ENCODE results near the gene NRCAM.

Gene NRCAM

DNA sequence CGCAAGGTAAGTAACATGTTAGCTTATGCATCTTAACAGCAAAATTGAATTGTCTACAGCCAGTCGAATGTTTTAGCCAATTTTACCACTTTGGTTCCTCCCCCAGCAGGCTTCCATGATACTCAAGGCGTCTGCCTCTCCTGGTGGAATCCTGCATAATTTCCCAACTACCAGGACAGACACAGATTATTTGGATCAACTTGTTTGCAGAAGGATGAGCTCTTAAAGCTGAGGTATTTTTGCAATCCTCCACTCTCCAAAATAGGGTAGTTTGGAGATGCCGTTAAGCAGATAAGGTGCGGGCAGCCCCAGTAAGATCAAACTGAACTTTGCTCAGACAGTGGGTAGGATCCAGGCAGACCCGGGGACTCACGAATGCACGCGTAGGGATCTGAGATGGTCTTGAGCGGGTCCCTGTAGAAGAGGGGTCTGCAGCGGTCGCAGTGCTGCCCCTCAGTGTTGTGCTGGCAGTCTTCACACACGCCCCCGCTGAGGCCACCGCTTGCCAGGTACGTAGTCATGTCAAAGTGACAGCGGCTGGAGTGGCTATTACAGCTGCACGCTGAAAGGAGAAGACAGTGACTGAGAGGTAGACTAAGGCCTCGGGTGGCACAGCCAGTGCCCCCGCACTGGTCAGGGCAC is 353.4 kb downstream of the NRCAM start:
- ATAC-seq: no peak; the same call in 2 of the 3 replicates
- TF ChIP-seq ZC3H10 (CRISPR knock-in tag; IDR thresholded peaks at IDR 0.05) (no peak), ZFP30 (CRISPR knock-in tag; IDR thresholded peaks at IDR 0.05) (no peak), ISL1 (CRISPR knock-in tag; IDR thresholded peaks at IDR 0.05) (no peak), ZNF8 (CRISPR knock-in tag; IDR thresholded peaks at IDR 0.05) (no peak), ZFP3 (CRISPR knock-in tag; IDR thresholded peaks at IDR 0.05) (no peak), TOX (CRISPR knock-in tag; IDR thresholded peaks at IDR 0.05; ENCODE audit: borderline replicate concordance) (no peak), PPARA (CRISPR knock-in tag; IDR thresholded peaks at IDR 0.05; ENCODE audit: borderline replicate concordance) (no peak), TCF4 (CRISPR knock-in tag; IDR thresholded peaks at IDR 0.05; ENCODE audit: borderline replicate concordance) (no peak)

GRCh38 chr7:108101759-108102158 is 354.5 kb downstream of the NRCAM start:
- TF ChIP-seq ZNF565 (CRISPR knock-in tag; conservative IDR thresholded peaks at IDR 0.05; ENCODE audit: low read depth): no peak
- TF ChIP-seq RARB (CRISPR knock-in tag; IDR thresholded peaks at IDR 0.05): no peak
- no peak for TF ChIP-seq ZFP3 (CRISPR knock-in tag; IDR thresholded peaks at IDR 0.05)
- no peak for TF ChIP-seq PPARA (CRISPR knock-in tag; IDR thresholded peaks at IDR 0.05; ENCODE audit: borderline replicate concordance)
- TF ChIP-seq, protein P1, sequence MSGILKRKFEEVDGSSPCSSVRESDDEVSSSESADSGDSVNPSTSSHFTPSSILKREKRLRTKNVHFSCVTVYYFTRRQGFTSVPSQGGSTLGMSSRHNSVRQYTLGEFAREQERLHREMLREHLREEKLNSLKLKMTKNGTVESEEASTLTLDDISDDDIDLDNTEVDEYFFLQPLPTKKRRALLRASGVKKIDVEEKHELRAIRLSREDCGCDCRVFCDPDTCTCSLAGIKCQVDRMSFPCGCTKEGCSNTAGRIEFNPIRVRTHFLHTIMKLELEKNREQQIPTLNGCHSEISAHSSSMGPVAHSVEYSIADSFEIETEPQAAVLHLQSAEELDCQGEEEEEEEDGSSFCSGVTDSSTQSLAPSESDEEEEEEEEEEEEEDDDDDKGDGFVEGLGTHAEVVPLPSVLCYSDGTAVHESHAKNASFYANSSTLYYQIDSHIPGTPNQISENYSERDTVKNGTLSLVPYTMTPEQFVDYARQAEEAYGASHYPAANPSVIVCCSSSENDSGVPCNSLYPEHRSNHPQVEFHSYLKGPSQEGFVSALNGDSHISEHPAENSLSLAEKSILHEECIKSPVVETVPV (CRISPR knock-in tag; IDR thresholded peaks at IDR 0.05): no peak
- no peak for TF ChIP-seq POU6F1 (CRISPR knock-in tag; IDR thresholded peaks at IDR 0.05; ENCODE audit: borderline replicate concordance, low read depth)
- TF ChIP-seq OSR1 (CRISPR knock-in tag; IDR thresholded peaks at IDR 0.05): no peak
- TF ChIP-seq TSHZ2 (CRISPR knock-in tag; IDR thresholded peaks at IDR 0.05): no peak
- TF ChIP-seq CSDC2 (CRISPR knock-in tag; IDR thresholded peaks at IDR 0.05): no peak
- TF ChIP-seq TCF4 (CRISPR knock-in tag; IDR thresholded peaks at IDR 0.05; ENCODE audit: borderline replicate concordance): no peak
- TF ChIP-seq ZNF70 (CRISPR knock-in tag; IDR thresholded peaks at IDR 0.05): no peak
- TF ChIP-seq ZFP30 (CRISPR knock-in tag; IDR thresholded peaks at IDR 0.05): no peak
- no peak for TF ChIP-seq BACH2 (CRISPR knock-in tag; IDR thresholded peaks at IDR 0.05; ENCODE audit: borderline replicate concordance)
- no peak for TF ChIP-seq CREB5 (CRISPR knock-in tag; IDR thresholded peaks at IDR 0.05; ENCODE audit: low read depth)
- no peak for TF ChIP-seq GLIS3 (CRISPR knock-in tag; IDR thresholded peaks at IDR 0.05)
- TF ChIP-seq ISL1 (CRISPR knock-in tag; IDR thresholded peaks at IDR 0.05): no peak

DNA sequence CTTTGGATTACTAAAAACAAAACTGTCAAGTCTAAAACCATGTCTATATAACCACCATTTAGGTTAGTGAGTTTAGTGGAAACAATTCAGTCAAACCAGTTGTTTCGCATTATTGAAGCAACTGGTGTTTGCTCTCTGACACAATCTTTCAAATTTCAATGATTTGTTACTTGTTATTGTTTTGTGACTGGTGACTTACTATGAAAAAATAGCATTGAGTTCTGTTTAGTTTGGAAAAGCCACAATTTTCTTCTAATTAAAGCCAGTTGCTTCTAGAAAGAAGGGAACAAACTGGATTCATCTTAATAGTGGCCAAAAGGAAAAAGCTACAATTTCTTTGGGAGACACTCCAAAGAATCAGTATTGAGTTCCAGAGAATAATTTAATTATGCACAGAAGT is 356.5 kb downstream of the NRCAM start:
- TF ChIP-seq OSR1 (CRISPR knock-in tag; IDR thresholded peaks at IDR 0.05) (no peak), TCF4 (CRISPR knock-in tag; IDR thresholded peaks at IDR 0.05; ENCODE audit: borderline replicate concordance) (no peak), ESRRG (CRISPR knock-in tag; IDR thresholded peaks at IDR 0.05) (no peak), ZFP30 (CRISPR knock-in tag; IDR thresholded peaks at IDR 0.05) (no peak)
- no peak for ATAC-seq

More at GRCh38 chr7:108101759-108102158, 354.5 kb downstream of the NRCAM start:
- no peak for ATAC-seq

DNA sequence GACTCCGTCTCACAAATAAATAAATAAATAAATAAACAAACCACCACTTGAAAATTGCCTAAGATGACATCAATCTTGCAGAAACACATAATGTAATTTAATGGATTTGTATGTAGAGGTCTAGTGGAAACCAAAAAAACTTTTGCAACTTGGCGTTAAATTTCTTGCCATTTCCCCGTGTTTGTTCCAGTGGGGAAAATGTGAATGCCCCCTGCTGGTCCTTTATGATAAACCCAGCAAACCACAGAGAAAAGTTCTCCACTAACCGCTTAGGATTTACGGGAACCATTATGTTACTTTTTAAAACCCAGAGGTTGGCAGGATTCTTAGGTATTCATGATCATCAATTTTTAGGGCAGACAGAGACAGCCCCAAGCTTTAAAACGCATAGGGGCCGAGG is 358.5 kb downstream of the NRCAM start:
- no peak for ATAC-seq
- no peak for TF ChIP-seq ZNF8 (CRISPR knock-in tag; IDR thresholded peaks at IDR 0.05)
- no peak for TF ChIP-seq ZFP3 (CRISPR knock-in tag; IDR thresholded peaks at IDR 0.05)
- TF ChIP-seq TOX (CRISPR knock-in tag; IDR thresholded peaks at IDR 0.05; ENCODE audit: borderline replicate concordance): no peak
- TF ChIP-seq ISL1 (CRISPR knock-in tag; IDR thresholded peaks at IDR 0.05): no peak
- TF ChIP-seq ARNTL (CRISPR knock-in tag; IDR thresholded peaks at IDR 0.05; ENCODE audit: borderline replicate concordance, low read depth): no peak
- TF ChIP-seq, protein P1 (CRISPR knock-in tag; IDR thresholded peaks at IDR 0.05): no peak
- no peak for TF ChIP-seq GLIS3 (CRISPR knock-in tag; IDR thresholded peaks at IDR 0.05)
- no peak for TF ChIP-seq ZFP30 (CRISPR knock-in tag; IDR thresholded peaks at IDR 0.05)
- no peak for TF ChIP-seq BACH2 (CRISPR knock-in tag; IDR thresholded peaks at IDR 0.05; ENCODE audit: borderline replicate concordance)
- TF ChIP-seq, protein P2, sequence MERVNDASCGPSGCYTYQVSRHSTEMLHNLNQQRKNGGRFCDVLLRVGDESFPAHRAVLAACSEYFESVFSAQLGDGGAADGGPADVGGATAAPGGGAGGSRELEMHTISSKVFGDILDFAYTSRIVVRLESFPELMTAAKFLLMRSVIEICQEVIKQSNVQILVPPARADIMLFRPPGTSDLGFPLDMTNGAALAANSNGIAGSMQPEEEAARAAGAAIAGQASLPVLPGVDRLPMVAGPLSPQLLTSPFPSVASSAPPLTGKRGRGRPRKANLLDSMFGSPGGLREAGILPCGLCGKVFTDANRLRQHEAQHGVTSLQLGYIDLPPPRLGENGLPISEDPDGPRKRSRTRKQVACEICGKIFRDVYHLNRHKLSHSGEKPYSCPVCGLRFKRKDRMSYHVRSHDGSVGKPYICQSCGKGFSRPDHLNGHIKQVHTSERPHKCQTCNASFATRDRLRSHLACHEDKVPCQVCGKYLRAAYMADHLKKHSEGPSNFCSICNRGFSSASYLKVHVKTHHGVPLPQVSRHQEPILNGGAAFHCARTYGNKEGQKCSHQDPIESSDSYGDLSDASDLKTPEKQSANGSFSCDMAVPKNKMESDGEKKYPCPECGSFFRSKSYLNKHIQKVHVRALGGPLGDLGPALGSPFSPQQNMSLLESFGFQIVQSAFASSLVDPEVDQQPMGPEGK (CRISPR knock-in tag; IDR thresholded peaks at IDR 0.05; ENCODE audit: borderline replicate concordance): no peak
- TF ChIP-seq ZC3H10 (CRISPR knock-in tag; IDR thresholded peaks at IDR 0.05): no peak
- no peak for TF ChIP-seq ZNF565 (CRISPR knock-in tag; conservative IDR thresholded peaks at IDR 0.05; ENCODE audit: low read depth)
- TF ChIP-seq ZNF70 (CRISPR knock-in tag; IDR thresholded peaks at IDR 0.05): no peak
- TF ChIP-seq RARB (CRISPR knock-in tag; IDR thresholded peaks at IDR 0.05): no peak
- TF ChIP-seq ESRRG (CRISPR knock-in tag; IDR thresholded peaks at IDR 0.05): no peak
- no peak for TF ChIP-seq SNAI2 (CRISPR knock-in tag; IDR thresholded peaks at IDR 0.05)
- no peak for TF ChIP-seq PPARA (CRISPR knock-in tag; IDR thresholded peaks at IDR 0.05; ENCODE audit: borderline replicate concordance)
